GM21447 (cell line): ENCODE measurements around the gene KANSL1.

ENCODE experiments used
- ATAC-seq: cut with Tn5 transposase; IDR thresholded peaks from one replicate; pipeline ENCODE4 v1.9.1; 2021; ENCODE audit not compliant: unreplicated experiment

KANSL1 gene

GRCh38 chr17:46044286-46044928, 148.8 kb downstream of the KANSL1 start:
- no peak for ATAC-seq

DNA sequence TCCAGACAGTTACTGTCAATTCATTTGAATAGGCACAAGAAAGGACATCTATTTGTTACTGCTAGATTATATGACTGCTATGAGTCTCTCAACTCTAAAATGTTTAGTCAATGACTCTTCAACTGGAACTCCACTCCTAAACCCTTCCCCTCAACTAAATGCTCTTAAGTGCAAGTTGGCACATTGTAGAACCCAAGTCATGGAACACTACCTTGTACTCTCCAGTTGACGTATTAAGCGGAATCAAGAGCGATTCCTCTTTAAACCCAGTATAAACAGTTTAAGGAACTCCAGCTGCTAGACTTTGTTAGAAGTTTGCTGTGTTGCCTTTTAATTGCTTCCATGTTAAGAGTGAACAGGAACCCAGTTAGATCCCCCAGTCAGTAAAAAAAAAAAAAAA, 149.6 kb downstream of the KANSL1 start:
- ATAC-seq, result no peak

DNA sequence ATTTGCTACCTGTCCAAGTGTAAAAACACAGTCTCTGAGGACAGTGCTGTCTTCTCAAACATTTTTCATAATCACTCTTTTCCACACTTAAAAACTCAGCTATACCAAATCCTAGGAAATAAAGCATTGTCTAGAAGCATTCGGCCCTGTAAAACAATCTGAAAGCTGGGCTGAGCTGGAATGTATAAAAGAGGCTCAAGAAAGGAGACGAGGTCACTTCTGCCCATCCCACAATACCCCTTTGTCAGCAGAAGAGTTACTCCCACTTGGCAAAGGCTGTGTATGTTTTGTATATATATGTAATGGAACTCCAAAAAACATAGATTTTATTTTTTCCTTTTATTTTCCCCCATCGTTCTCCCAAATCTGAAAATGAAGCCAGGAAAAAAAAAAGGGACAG, 150.3 kb downstream of the KANSL1 start:
- ATAC-seq, result no peak

DNA sequence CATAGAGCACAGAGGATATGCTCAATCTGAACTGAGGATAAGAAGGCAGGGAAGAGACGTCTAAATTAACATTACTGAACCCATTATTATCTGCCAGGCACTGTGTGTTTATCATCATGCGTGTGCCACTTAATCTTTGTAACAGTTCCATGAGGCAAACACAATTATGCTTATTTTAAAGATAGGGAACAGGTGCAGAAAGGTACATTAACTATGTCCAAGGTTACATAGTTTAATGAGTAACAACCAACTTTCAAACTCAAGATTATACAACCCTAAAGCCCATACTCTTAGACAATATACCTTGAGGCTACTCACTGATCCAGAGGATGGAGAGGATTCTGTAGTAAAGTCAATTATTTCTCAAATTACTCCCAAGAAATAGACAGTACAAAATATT, 151.0 kb downstream of the KANSL1 start:
- ATAC-seq, result no peak

GRCh38 chr17:46039592-46040186, 153.5 kb downstream of the KANSL1 start:
- ATAC-seq, result no peak

GRCh38 chr17:46038937-46039336, 154.3 kb downstream of the KANSL1 start:
- ATAC-seq, result no peak

GRCh38 chr17:46038414-46038813, 154.8 kb downstream of the KANSL1 start:
- no peak for ATAC-seq

DNA sequence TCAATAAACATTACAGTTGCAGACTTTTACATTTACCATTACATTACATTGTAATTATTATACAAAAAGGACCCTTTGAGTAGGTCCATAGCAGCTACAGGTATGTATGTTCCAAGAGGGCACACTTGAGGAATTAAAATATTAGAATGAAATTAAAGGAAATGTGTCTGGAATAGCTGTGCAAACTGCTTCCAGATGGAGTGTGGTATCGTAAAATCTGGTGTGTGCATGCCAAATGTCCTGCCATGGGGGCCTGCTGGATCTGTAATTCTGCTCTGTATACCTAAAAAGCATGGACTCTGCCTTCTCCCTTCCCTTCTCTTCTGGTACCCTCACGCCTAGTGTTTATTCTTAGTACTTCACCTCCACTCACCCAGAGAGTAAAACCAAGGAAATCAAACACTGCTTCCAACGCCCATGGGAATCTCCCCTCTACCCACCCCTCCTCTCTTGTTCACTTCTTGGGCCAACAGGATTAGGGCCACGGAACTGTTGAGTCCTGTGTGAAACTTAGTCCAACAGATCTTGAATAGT, 155.4 kb downstream of the KANSL1 start:
- ATAC-seq, result no peak

DNA sequence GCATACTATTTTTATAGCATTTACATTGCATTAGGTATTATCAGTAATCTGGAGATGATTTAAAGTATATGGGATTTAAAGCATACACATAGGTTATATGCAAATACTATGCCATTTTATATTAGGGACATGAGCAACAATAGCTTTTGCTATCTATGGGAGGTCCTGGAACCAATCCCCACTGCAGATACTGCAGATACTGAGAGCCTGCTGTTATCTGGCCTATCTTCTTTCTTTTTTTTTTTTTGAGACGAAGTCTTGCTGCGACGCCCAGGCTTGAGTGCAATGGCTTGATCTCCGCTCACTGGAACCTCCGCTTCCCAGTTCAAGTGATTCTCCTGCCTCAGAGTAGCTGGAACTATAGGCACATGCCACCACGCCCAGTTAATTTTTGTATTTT, 156.7 kb downstream of the KANSL1 start:
- no peak for ATAC-seq

- no peak for ATAC-seq
Measured at GRCh38 chr17:46035112-46035818, 158.0 kb downstream of the KANSL1 start.

DNA sequence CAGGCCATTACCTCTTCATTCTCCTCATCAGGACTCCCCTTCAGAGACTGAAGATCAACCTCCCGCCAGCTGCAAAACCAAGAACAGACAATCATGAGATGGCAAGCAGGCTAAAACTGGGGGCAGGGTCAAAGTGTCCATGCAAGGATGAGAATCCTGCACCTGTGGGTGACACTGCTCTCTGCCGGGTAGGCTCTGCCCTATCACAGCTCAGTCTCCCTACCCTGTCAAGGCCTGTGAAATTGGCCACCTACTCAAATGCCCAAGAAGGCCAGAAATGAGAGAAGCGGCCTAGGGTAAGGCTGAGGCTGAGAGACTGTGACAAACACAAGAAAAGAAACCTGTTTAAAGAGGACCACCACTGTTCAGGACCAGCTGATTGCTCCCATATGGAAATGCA, 159.8 kb downstream of the KANSL1 start:
- ATAC-seq, result no peak

DNA sequence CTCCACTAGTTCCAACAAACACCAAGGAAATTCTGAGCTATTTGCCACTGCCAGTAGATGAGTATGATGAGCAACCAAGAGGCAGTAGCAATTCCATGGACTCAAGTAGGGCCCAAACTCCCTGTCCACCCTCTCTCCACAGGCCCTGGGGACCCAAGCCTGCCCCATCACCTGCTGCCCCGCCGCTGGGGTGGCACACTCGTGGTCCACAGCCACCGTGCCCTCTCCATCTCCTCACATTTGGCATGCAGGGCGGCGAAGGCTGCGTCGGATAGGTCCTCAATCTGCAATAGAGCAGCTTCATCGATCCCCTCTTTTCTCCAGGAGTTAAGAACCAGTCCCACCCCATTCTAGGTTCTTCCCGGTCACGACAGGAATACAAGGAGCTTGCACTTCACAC, 160.3 kb downstream of the KANSL1 start:
- ATAC-seq, result no peak

- no peak for ATAC-seq
Measured at GRCh38 chr17:46031920-46032319, 161.3 kb downstream of the KANSL1 start.

DNA sequence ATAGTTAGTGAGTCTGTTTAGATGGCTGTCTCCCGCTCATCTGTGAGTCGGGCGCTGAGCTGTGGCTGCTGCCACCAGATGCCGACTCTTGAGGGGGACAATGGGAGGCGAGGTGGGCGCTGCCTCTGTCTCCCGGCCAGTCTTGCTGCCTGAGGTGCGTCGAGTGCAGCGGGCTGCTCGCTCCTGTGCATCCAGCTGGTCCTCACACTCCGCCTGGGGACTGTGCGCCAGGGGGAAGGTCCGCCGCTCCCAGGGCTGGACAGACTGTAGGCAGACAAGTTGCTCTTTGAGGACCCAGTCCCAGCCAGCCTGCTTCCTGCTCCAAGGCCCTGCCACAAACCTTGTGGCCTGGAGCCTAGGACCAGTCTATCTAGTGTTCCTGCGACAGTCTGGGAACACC, 161.8 kb downstream of the KANSL1 start:
- ATAC-seq, result no peak

GRCh38 chr17:46030752-46031151, 162.5 kb downstream of the KANSL1 start:
- ATAC-seq, result no peak

DNA sequence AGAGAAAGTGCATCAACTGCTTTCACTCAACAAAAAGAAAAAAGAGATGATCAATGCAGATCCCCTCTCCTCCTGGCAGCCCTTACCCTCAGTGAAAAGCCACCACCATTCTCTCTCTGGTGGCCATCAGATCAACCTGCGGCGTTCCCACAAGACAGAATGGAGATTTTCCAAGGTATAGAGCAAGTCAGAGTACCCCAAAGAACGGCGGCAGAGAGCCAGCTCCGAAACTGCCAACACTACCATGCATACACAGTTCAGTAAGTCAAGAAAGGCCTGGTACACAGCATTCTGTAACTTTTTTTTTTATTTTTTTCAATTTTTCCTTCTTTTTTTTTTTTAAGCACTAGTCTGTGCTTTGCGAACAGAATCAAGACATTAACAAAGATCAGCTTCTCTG, 163.6 kb downstream of the KANSL1 start:
- no peak for ATAC-seq

DNA sequence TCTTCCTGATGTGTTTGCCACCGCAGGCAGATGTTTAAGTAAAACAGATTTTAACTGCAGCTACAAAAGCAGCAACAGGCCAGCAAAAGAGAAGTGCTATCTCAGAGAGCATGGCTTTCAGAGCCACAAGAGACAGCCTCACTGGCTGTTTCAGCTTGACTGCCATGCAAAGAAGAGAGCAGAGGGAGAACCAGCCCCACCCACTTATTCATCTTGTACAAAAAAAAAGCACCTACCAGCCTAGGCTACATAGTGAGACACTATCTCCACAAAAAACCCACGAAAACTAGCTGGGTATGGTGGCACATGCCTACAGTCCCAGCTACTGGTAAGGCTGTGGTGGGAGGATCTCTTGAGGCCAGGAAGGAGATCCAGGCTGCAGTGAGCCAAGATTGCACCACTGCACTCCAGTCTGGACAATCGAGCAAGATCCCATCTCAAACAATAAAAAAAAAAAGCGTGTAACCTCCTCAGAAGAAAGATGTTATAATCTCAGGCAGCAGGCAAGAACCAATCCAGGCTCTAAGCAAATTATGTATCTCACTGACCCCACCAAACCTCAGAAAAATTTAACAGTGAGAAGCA, 164.2 kb downstream of the KANSL1 start:
- ATAC-seq, result no peak

- ATAC-seq, result no peak
Measured at GRCh38 chr17:46028374-46028773, 164.9 kb downstream of the KANSL1 start.

- no peak for ATAC-seq
Measured at GRCh38 chr17:46027976-46028325, 165.3 kb downstream of the KANSL1 start.

GRCh38 chr17:46027048-46027975, 165.9 kb downstream of the KANSL1 start:
- ATAC-seq, result no peak
